ENCODE data around the gene B4GALT5. TPM values are rescaled to one million over a fixed set of nuclear protein-coding genes. Genes with fewer than 3 reads are reported as not detected.
A peak's percentile ranks its signal among the peaks of the same experiment; 100 is the strongest.
"Not testable (repeated sequence)": the region's sequence is repeated elsewhere in the genome, so short reads cannot be mapped to it uniquely, and the experiment has no call there.

The B4GALT5 gene
- total and polyA plus RNA-seq, 4 experiments from 2014 or later, result 0.43 to 6.2 (median 4.0) TPM

GRCh38 chr20:49723758-49724157 lies 10.1 kb upstream of the B4GALT5 start:
- H3K4me3 ChIP-seq (ENCODE audit: low read length in 2 of 2); POLR2A ChIA-PET (ENCODE audit: partially characterized antibody); DNase-seq; H3K27me3 Mint-ChIP-seq; H3K36me3 Mint-ChIP-seq; H3K9me3 Mint-ChIP-seq; H3K27ac ChIP-seq (ENCODE audit: low read depth, low read length); H3K27ac Mint-ChIP-seq; H3K9me3 ChIP-seq (ENCODE audit: control insufficient read depth in 1 of 2, low read length in 2 of 2); H3K36me3 ChIP-seq (ENCODE audit: insufficient read depth, low read length); CTCF ChIA-PET (ENCODE audit: partially characterized antibody); H3K27me3 ChIP-seq (ENCODE audit: insufficient read depth, low read length); intact Hi-C loops (cut with micrococcal nuclease): not testable (repeated sequence)
- peaks cover 10% of the 10 kb centered on the region for H3K4me1 ChIP-seq (ENCODE audit: insufficient read depth, low read length)
- Mint-ChIP-seq H3K4me1 (peaks cover 9 to 17% (median 13%) of the 10 kb centered on the region in 4 donors), H3K4me3 (peak overlapping the region in 1 of 8 donors; percentile 18)

- H3K4me3 Mint-ChIP-seq; H3K4me3 ChIP-seq (ENCODE audit: low read length in 2 of 2); H3K27me3 Mint-ChIP-seq; DNase-seq; H3K9me3 Mint-ChIP-seq; H3K27ac ChIP-seq (ENCODE audit: low read depth, low read length); H3K36me3 ChIP-seq (ENCODE audit: insufficient read depth, low read length); intact Hi-C loops (cut with micrococcal nuclease); H3K9me3 ChIP-seq (ENCODE audit: control insufficient read depth in 1 of 2, low read length in 2 of 2); POLR2A ChIA-PET (ENCODE audit: partially characterized antibody); H3K27ac Mint-ChIP-seq; H3K36me3 Mint-ChIP-seq; H3K27me3 ChIP-seq (ENCODE audit: insufficient read depth, low read length): not testable (repeated sequence)
- CTCF ChIA-PET (ENCODE audit: partially characterized antibody), result interaction anchor here (0.7 kb wide), 1 partner anchor 56 kb away, joined by 3 read pairs; no protein-coding TSS in a partner anchor
- peaks cover 9 to 17% (median 13%) of the 10 kb centered on the region in 4 donors for H3K4me1 Mint-ChIP-seq
- peaks cover 10% of the 10 kb centered on the region for H3K4me1 ChIP-seq (ENCODE audit: insufficient read depth, low read length)
Observed at GRCh38 chr20:49721326-49721725, 7.6 kb upstream of the B4GALT5 start.

- DNase-seq, result no peak
- intact Hi-C loops (cut with micrococcal nuclease), result loop anchor here (2.0 to 10.0 kb wide), 2 partner anchors 97 to 199 kb away; partner anchors contain the start of genes SLC9A8 and SPATA2
- H3K27me3 ChIP-seq (ENCODE audit: insufficient read depth, low read length), result no peaks in the 10 kb centered on the region
- H3K4me3 ChIP-seq (ENCODE audit: low read length in 2 of 2), result no peak overlapping the region
- Mint-ChIP-seq H3K9me3 (no peaks in the 10 kb centered on the region), H3K36me3 (peaks cover 0 to 3% of the 10 kb centered on the region in 2 donors), H3K4me3 (peak overlapping the region in 5 of 8 donors; percentile 5 to 61 (median 52)), H3K4me1 (peaks cover 25 to 40% (median 33%) of the 10 kb centered on the region in 4 donors), H3K27ac (peak overlapping the region in 2 of 7 donors; percentile 37 to 60), H3K27me3 (no peaks in the 10 kb centered on the region)
- no peaks in the 10 kb centered on the region for H3K36me3 ChIP-seq (ENCODE audit: insufficient read depth, low read length)
- ChIA-PET POLR2A (ENCODE audit: partially characterized antibody) (no interaction called here), CTCF (ENCODE audit: partially characterized antibody) (interaction anchor here (1.1 kb wide), 1 partner anchor 107 kb away, joined by 4 read pairs; no protein-coding TSS in a partner anchor)
- H3K27ac ChIP-seq (ENCODE audit: low read depth, low read length), result no peak overlapping the region
- no peaks in the 10 kb centered on the region for H3K9me3 ChIP-seq (ENCODE audit: control insufficient read depth in 1 of 2, low read length in 2 of 2)
- H3K4me1 ChIP-seq (ENCODE audit: insufficient read depth, low read length), result peaks cover 34% of the 10 kb centered on the region
Observed at GRCh38 chr20:49715466-49715865, 1.8 kb upstream of the B4GALT5 start.

- peak overlapping the region; percentile 69 to 92 (median 83) for H3K27ac Mint-ChIP-seq
- Histone ChIP-seq H3K27ac (ENCODE audit: low read depth, low read length) (peak overlapping the region; percentile 66), H3K36me3 (ENCODE audit: insufficient read depth, low read length) (no peaks in the 10 kb centered on the region), H3K4me1 (ENCODE audit: insufficient read depth, low read length) (peaks cover 45% of the 10 kb centered on the region), H3K4me3 (ENCODE audit: low read length in 2 of 2) (peak overlapping the region in 1 of 2 donors; percentile 63), H3K9me3 (ENCODE audit: control insufficient read depth in 1 of 2, low read length in 2 of 2) (no peaks in the 10 kb centered on the region), H3K27me3 (ENCODE audit: insufficient read depth, low read length) (no peaks in the 10 kb centered on the region)
- peaks cover 31 to 59% (median 47%) of the 10 kb centered on the region in 4 donors for H3K4me1 Mint-ChIP-seq
- POLR2A ChIA-PET (ENCODE audit: partially characterized antibody), result interaction anchor here (0.5 to 1.7 kb wide), 9 partner anchors 11 to 223 kb away, joined by 3 to 7 read pairs (median 3); partner anchors contain the start of gene RNF114
- no peaks in the 10 kb centered on the region for H3K27me3 Mint-ChIP-seq
- H3K4me3 Mint-ChIP-seq, result peak overlapping the region; percentile 70 to 90 (median 88)
- DNase-seq, result no peak
- intact Hi-C loops (cut with micrococcal nuclease), result loop anchor here (5.0 to 10.0 kb wide), 3 partner anchors 36 to 224 kb away; partner anchors contain the start of genes RNF114 and SPATA2
- CTCF ChIA-PET (ENCODE audit: partially characterized antibody), result interaction anchor here (1.3 to 1.9 kb wide), 2 partner anchors 44 to 172 kb away, joined by 3 to 4 read pairs; no protein-coding TSS in a partner anchor
- H3K36me3 Mint-ChIP-seq, result peaks cover 0 to 3% of the 10 kb centered on the region in 2 donors
- H3K9me3 Mint-ChIP-seq, result no peaks in the 10 kb centered on the region
Observed at GRCh38 chr20:49712996-49713752, 504 bp downstream of the B4GALT5 start.

- H3K27ac ChIP-seq (ENCODE audit: low read depth, low read length), result peak overlapping the region; percentile 66
- no peaks in the 10 kb centered on the region for H3K27me3 ChIP-seq (ENCODE audit: insufficient read depth, low read length)
- intact Hi-C loops (cut with micrococcal nuclease), result loop anchor here (5.0 to 10.0 kb wide), 3 partner anchors 35 to 225 kb away; partner anchors contain the start of genes RNF114 and SPATA2
- POLR2A ChIA-PET (ENCODE audit: partially characterized antibody), result interaction anchor here (1.0 to 1.7 kb wide), 3 partner anchors 12 to 70 kb away, joined by 3 to 5 read pairs (median 3); no protein-coding TSS in a partner anchor
- H3K4me3 Mint-ChIP-seq, result peak overlapping the region; percentile 70 to 90 (median 88)
- H3K4me1 Mint-ChIP-seq, result peaks cover 31 to 59% (median 47%) of the 10 kb centered on the region in 4 donors
- H3K9me3 ChIP-seq (ENCODE audit: control insufficient read depth in 1 of 2, low read length in 2 of 2), result no peaks in the 10 kb centered on the region
- no peaks in the 10 kb centered on the region for H3K27me3 Mint-ChIP-seq
- H3K4me1 ChIP-seq (ENCODE audit: insufficient read depth, low read length), result peaks cover 45% of the 10 kb centered on the region
- peak overlapping the region in 6 of 7 donors; percentile 69 to 90 (median 83) for H3K27ac Mint-ChIP-seq
- H3K36me3 Mint-ChIP-seq, result peaks cover 0 to 3% of the 10 kb centered on the region in 2 donors
- no peak for DNase-seq
- H3K9me3 Mint-ChIP-seq, result no peaks in the 10 kb centered on the region
- H3K36me3 ChIP-seq (ENCODE audit: insufficient read depth, low read length), result no peaks in the 10 kb centered on the region
- CTCF ChIA-PET (ENCODE audit: partially characterized antibody), result no interaction called here
- H3K4me3 ChIP-seq (ENCODE audit: low read length in 2 of 2), result peak overlapping the region; percentile 36 to 63
Observed at GRCh38 chr20:49712646-49712995, 1.1 kb downstream of the B4GALT5 start.

GRCh38 chr20:49712118-49712517 lies 1.6 kb downstream of the B4GALT5 start:
- Mint-ChIP-seq H3K4me3 (peak overlapping the region; percentile 70 to 90 (median 88)), H3K27me3 (no peaks in the 10 kb centered on the region), H3K9me3 (no peaks in the 10 kb centered on the region), H3K36me3 (peaks cover 0 to 3% of the 10 kb centered on the region in 2 donors), H3K27ac (peak overlapping the region in 4 of 7 donors; percentile 12 to 90 (median 58)), H3K4me1 (peaks cover 31 to 63% (median 50%) of the 10 kb centered on the region in 4 donors)
- H3K9me3 ChIP-seq (ENCODE audit: control insufficient read depth in 1 of 2, low read length in 2 of 2), result no peaks in the 10 kb centered on the region
- DNase-seq, result no peak
- H3K4me1 ChIP-seq (ENCODE audit: insufficient read depth, low read length), result peaks cover 45% of the 10 kb centered on the region
- ChIA-PET CTCF (ENCODE audit: partially characterized antibody) (no interaction called here), POLR2A (ENCODE audit: partially characterized antibody) (interaction anchor here (1.7 kb wide), 1 partner anchor 69 kb away, joined by 3 read pairs; no protein-coding TSS in a partner anchor)
- no peaks in the 10 kb centered on the region for H3K36me3 ChIP-seq (ENCODE audit: insufficient read depth, low read length)
- H3K27me3 ChIP-seq (ENCODE audit: insufficient read depth, low read length), result no peaks in the 10 kb centered on the region
- H3K27ac ChIP-seq (ENCODE audit: low read depth, low read length), result no peak overlapping the region
- intact Hi-C loops (cut with micrococcal nuclease), result loop anchor here (5.0 to 10.0 kb wide), 3 partner anchors 35 to 225 kb away; partner anchors contain the start of genes RNF114 and SPATA2
- no peak overlapping the region for H3K4me3 ChIP-seq (ENCODE audit: low read length in 2 of 2)

GRCh38 chr20:49711667-49711987 lies 2.1 kb downstream of the B4GALT5 start:
- ChIA-PET POLR2A (ENCODE audit: partially characterized antibody) (interaction anchor here (1.7 kb wide), 1 partner anchor 69 kb away, joined by 3 read pairs; no protein-coding TSS in a partner anchor), CTCF (ENCODE audit: partially characterized antibody) (interaction anchor here (1.0 kb wide), 1 partner anchor 32 kb away, joined by 3 read pairs; no protein-coding TSS in a partner anchor)
- intact Hi-C loops (cut with micrococcal nuclease), result loop anchor here (5.0 to 10.0 kb wide), 3 partner anchors 34 to 226 kb away; partner anchors contain the start of genes RNF114 and SPATA2
- Histone ChIP-seq H3K36me3 (ENCODE audit: insufficient read depth, low read length) (no peaks in the 10 kb centered on the region), H3K27ac (ENCODE audit: low read depth, low read length) (no peak overlapping the region), H3K9me3 (ENCODE audit: control insufficient read depth in 1 of 2, low read length in 2 of 2) (no peaks in the 10 kb centered on the region), H3K27me3 (ENCODE audit: insufficient read depth, low read length) (no peaks in the 10 kb centered on the region), H3K4me1 (ENCODE audit: insufficient read depth, low read length) (peaks cover 48% of the 10 kb centered on the region), H3K4me3 (ENCODE audit: low read length in 2 of 2) (no peak overlapping the region)
- H3K27me3 Mint-ChIP-seq, result no peaks in the 10 kb centered on the region
- peaks cover 36 to 68% (median 55%) of the 10 kb centered on the region in 4 donors for H3K4me1 Mint-ChIP-seq
- H3K27ac Mint-ChIP-seq, result peak overlapping the region in 5 of 7 donors; percentile 1 to 76 (median 54)
- H3K4me3 Mint-ChIP-seq, result peak overlapping the region; percentile 70 to 90 (median 88)
- H3K36me3 Mint-ChIP-seq, result peaks cover 0 to 3% of the 10 kb centered on the region in 2 donors
- no peaks in the 10 kb centered on the region for H3K9me3 Mint-ChIP-seq
- no peak for DNase-seq
